HepG2 (cell line): Measurements from ENCODE around the gene PANK4. TPM values are rescaled to one million over a fixed set of nuclear protein-coding genes. Genes with fewer than 3 reads are reported as not detected.

Experiments
- ATAC-seq: fragments of 200-7000 bp; cut with Tn5 transposase; 3 replicates; pipeline ENCODE4 v1.9.1; 2020; ENCODE audit warnings: mild to moderate bottlenecking, moderate library complexity
- BruUV-seq: library from RNA; stranded (reverse); fragments of 400-500 nt; replicated peaks from 2 replicates; lab custom pipeline; 2021; lab: Mats Ljungman, UMichigan
- CTCF ChIA-PET: fragments of 300-600 bp; formaldehyde crosslinking; extraction: SDS; loops from one replicate; lab custom pipeline; 2021; ENCODE audit warnings: low total read pairs, inconsistent platforms, low intra/inter-chr PET ratio; lab: Yijun Ruan, JAX
- POLR2A ChIA-PET: fragments of 350-600 bp; sonication (Branson Sonifier 250); formaldehyde crosslinking; loops from one replicate; lab custom pipeline; 2020; ENCODE audit warnings: antibody characterized with exemption, inconsistent platforms; lab: Yijun Ruan, JAX
- DNase-seq: peaks from one replicate; pipeline ENCODE4 v3.0.0-alpha.2; 2015; ENCODE audit warnings: low spot score
- FAIRE-seq: peaks from 3 replicates; lab custom pipeline; 2011; peaks lifted over from hg19 to GRCh38; lab: Jason Lieb, UNC
- H2AFZ ChIP-seq: one replicate; pipeline ENCODE4 v1.6.1; 2011; ENCODE audit warnings: low read length, inconsistent platforms
- H3K27ac ChIP-seq: fragments of 300-600 bp; 3 replicates; pipeline ENCODE4 v1.8.0; 2011; ENCODE audit warnings: mixed run types, mild to moderate bottlenecking, mixed read lengths, low read length, inconsistent platforms; ENCODE audit not compliant: insufficient read depth; ENCODE audit errors: extremely low read length
- H3K27me3 ChIP-seq, 2 experiments: fragments of 200-600 bp in 1 of 2; 2 replicates in 1 of 2; 3 replicates in 1 of 2; pipeline versions ENCODE4 v1.6.0 to v1.8.0; 2011; ENCODE audit warnings: low read length in 2 of 2, mild to moderate bottlenecking in 2 of 2, moderate library complexity in 2 of 2, inconsistent platforms in 1 of 2; ENCODE audit not compliant: insufficient read depth in 2 of 2, control insufficient read depth in 1 of 2
- H3K36me3 ChIP-seq, 2 experiments: fragments of 200-600 bp in 1 of 2; replicated peaks in 1 of 2; 2 replicates in 1 of 2; 3 replicates in 1 of 2; pipeline versions ENCODE4 v1.5.1 to v1.8.0; 2011; ENCODE audit warnings: low read length in 2 of 2, inconsistent platforms in 1 of 2; ENCODE audit not compliant: insufficient read depth in 2 of 2, control insufficient read depth in 1 of 2
- H3K4me1 ChIP-seq: 2 replicates; pipeline ENCODE4 v1.5.1; 2012; ENCODE audit warnings: low read length, inconsistent platforms; ENCODE audit not compliant: insufficient read depth
- H3K4me2 ChIP-seq: 2 replicates; pipeline ENCODE4 v1.6.0; 2011; ENCODE audit warnings: low read depth, low read length, inconsistent platforms
- H3K4me3 ChIP-seq, 3 experiments: fragments of 200-600 bp in 1 of 3; sonication (generic), shearing (Covaris generic) in 1 of 3; replicated peaks in 1 of 3; 2 replicates each; pipeline ENCODE4 v1.5.1; 2011 to 2016; ENCODE audit warnings: low read length in 3 of 3, inconsistent platforms in 2 of 3, low read depth in 2 of 3, mild to moderate bottlenecking in 2 of 3, control low read depth in 1 of 3, mixed read lengths in 1 of 3; ENCODE audit not compliant: insufficient read depth in 1 of 3
- H3K79me2 ChIP-seq: one replicate; pipeline ENCODE4 v1.6.1; 2011; ENCODE audit warnings: low read length, inconsistent platforms; ENCODE audit not compliant: insufficient read depth
- H3K9ac ChIP-seq: 2 replicates; pipeline ENCODE4 v1.6.0; 2011; ENCODE audit warnings: mild to moderate bottlenecking, low read depth, low read length, inconsistent platforms; ENCODE audit not compliant: insufficient read depth
- H3K9me3 ChIP-seq: 2 replicates; pipeline ENCODE4 v1.5.1; 2012; ENCODE audit warnings: mild to moderate bottlenecking, low read length
- H4K20me1 ChIP-seq: 2 replicates; pipeline ENCODE4 v1.6.0; 2011; ENCODE audit warnings: inconsistent platforms, mild to moderate bottlenecking, low read length, moderate library complexity; ENCODE audit not compliant: insufficient read depth
- HOXA7 ChIP-seq: sonication (generic); formaldehyde crosslinking; IDR thresholded peaks from 2 replicates; pipeline ENCODE4 v1.8.1; 2022; ENCODE audit warnings: mild to moderate bottlenecking, missing genetic modification reagents, moderate library complexity
- IKZF4 ChIP-seq: sonication (generic); formaldehyde crosslinking; IDR thresholded peaks from 2 replicates; pipeline ENCODE4 v1.5.1; 2020; ENCODE audit warnings: borderline replicate concordance, mild to moderate bottlenecking, low read depth, missing genetic modification reagents; ENCODE audit errors: not compliant biosample characterization
- MAFF ChIP-seq: IDR thresholded peaks from 2 replicates; pipeline ENCODE4 v1.6.1; 2011; ENCODE audit warnings: low read depth, low read length, improper control_type of control experiment
- MED1 ChIP-seq: sonication (generic); formaldehyde crosslinking; IDR thresholded peaks from 2 replicates; pipeline ENCODE4 v1.4.0; 2020; ENCODE audit warnings: missing genetic modification reagents
- NONO ChIP-seq, 2 experiments: fragments of 450-650 bp in 1 of 2; sonication (generic) in 1 of 2; formaldehyde crosslinking in 1 of 2; IDR thresholded peaks in 1 of 2; conservative IDR thresholded peaks in 1 of 2; 2 replicates each; pipeline versions ENCODE4 v1.6.1 to v1.8.0; 2017 to 2022; ENCODE audit warnings: mild to moderate bottlenecking in 1 of 2, missing genetic modification reagents in 1 of 2, moderate library complexity in 1 of 2
- REL ChIP-seq: sonication (generic); formaldehyde crosslinking; conservative IDR thresholded peaks from 2 replicates; pipeline ENCODE4 v1.8.0; 2022; ENCODE audit warnings: mild to moderate bottlenecking, missing genetic modification reagents, moderate library complexity
- SALL1 ChIP-seq: sonication (generic); formaldehyde crosslinking; IDR thresholded peaks from 2 replicates; pipeline ENCODE4 v1.8.0; 2022; ENCODE audit warnings: mild to moderate bottlenecking, missing genetic modification reagents
- SMARCC2 ChIP-seq: fragments of 450-650 bp; IDR thresholded peaks from 2 replicates; pipeline ENCODE4 v1.6.1; 2017; ENCODE audit warnings: antibody characterized with exemption, mild to moderate bottlenecking
- TOPORS ChIP-seq: sonication (generic); formaldehyde crosslinking; IDR thresholded peaks from 2 replicates; pipeline ENCODE4 v1.8.0; 2023; ENCODE audit warnings: mild to moderate bottlenecking, missing genetic modification reagents
- ZNF225 ChIP-seq: sonication (generic); formaldehyde crosslinking; IDR thresholded peaks from 2 replicates; pipeline ENCODE4 v1.4.0; 2020; ENCODE audit warnings: mild to moderate bottlenecking, missing genetic modification reagents
- ZNF550 ChIP-seq: sonication (generic); formaldehyde crosslinking; IDR thresholded peaks from 2 replicates; pipeline ENCODE4 v1.4.0; 2020; ENCODE audit warnings: mild to moderate bottlenecking, missing genetic modification reagents, borderline replicate concordance
- WGBS: methylation state at CpG from one replicate; pipeline ENCODE4 v1.1.6; 2017; ENCODE audit warnings: low lambda C conversion rate; 5-methylcytosine and 5-hydroxymethylcytosine counted together
- in situ Hi-C: cut with HindIII; loops from 2 replicates; pipeline ENCODE4 v1.10.0; 2017; ENCODE audit warnings: low pct_unique_long_range_greater_than_20kb; ENCODE audit not compliant: extremely low pct_ligation_motif_present
- intact Hi-C: fragments of 100-400 bp; cut with micrococcal nuclease; formaldehyde crosslinking; loops from one replicate; pipeline ENCODE4 v1.10.0; 2022; ENCODE audit not compliant: unreplicated experiment
- polyA plus RNA-seq, 8 experiments: library from polyadenylated mRNA; depleted of rRNA in 3 of 8; stranded (reverse) in 7 of 8; unstranded in 1 of 8; fragments of >200 nt; fragmentation: Illumina TruSeq in 4 of 8; extraction: Trizol in 4 of 8; gene quantifications; 2 replicates each; pipeline versions ENCODE4 v1.2.1 to v1.2.3, GENCODE V29; 2011 to 2016; ENCODE audit warnings: low read depth in 4 of 8, missing spikeins in 1 of 8, mixed read lengths in 1 of 8; ENCODE audit not compliant: insufficient read depth in 1 of 8
- total RNA-seq, 5 experiments: library from RNA; depleted of rRNA; stranded (reverse); fragments of >200 nt; fragmentation: Illumina TruSeq; extraction: Trizol; gene quantifications; 2 replicates each; pipeline ENCODE4 v1.2.3, GENCODE V29; 2016; ENCODE audit warnings: low read depth in 1 of 5
- TF ChIP-seq, protein P1 (sequence below): sonication (generic); formaldehyde crosslinking; IDR thresholded peaks from 2 replicates; pipeline ENCODE4 v1.8.0; 2022; ENCODE audit warnings: missing genetic modification reagents, low read depth, mild to moderate bottlenecking, borderline replicate concordance
- TF ChIP-seq, protein P2 (sequence below): sonication (generic); formaldehyde crosslinking; IDR thresholded peaks from 2 replicates; pipeline ENCODE4 v1.4.0; 2020; ENCODE audit warnings: missing genetic modification reagents
- TF ChIP-seq, protein P3 (sequence below): sonication (generic); formaldehyde crosslinking; IDR thresholded peaks from 2 replicates; pipeline ENCODE4 v1.8.1; 2023; ENCODE audit warnings: missing genetic modification reagents, inconsistent platforms, borderline replicate concordance

Gene PANK4
- total and polyA plus RNA-seq, 2 of the 13 experiments (the other 11 are each of a cell fraction or from before 2014, with no cell fraction given): 17.4 to 19.3 TPM

DNA sequence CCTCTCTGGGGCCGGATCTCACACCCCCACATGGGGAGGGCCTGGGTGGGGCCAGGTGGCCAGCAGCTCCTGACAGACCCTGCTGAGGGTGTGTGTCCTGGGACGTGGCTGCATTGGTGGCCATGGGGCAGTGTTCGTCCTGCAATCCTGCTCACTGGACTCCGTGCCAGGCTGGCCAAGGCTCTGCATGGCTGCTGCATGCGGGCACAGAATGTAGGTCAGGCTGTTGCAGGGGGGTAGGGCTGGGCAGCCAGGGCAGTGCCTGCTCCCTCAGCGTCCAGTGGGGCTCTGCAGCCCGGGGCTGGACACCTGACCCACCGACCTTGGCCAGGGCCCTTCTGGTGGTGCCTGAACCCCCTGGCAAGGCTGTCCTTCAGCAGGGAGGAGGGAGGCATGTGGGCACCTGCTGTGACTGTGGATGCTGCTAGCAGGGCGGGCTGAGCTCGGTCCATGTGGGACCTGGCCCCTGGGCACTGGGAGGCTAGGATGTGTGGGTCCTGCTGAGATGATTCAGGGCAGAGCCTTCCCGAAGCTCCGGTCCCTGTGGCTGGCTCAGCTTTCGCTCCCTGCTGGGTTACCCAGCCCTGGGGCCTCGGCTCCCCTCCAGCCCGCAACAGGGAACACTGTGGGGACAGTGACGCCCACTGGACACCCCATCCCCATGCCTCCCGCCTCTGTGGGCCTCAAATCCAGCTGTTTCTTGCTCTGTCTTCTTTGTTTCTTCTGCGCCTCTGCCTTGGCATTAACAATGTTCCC lies 65.2 kb downstream of the PANK4 start:
- no peak for FAIRE-seq
- ChIA-PET POLR2A (no interaction called here), CTCF (no interaction called here)
- H3K79me2 ChIP-seq: no peaks in the 10 kb centered on the region
- TF ChIP-seq, protein P1, sequence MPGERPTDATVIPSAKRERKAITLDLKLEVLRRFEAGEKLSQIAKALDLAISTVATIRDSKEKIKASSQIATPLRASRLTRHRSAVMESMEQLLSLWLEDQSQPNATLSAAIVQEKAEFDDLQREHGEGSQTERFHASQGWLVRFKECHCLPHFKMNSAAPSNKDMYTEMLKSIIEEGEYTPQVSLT: no peak
- no peak for TF ChIP-seq ZNF550 (CRISPR knock-in tag)
- TF ChIP-seq NONO (IDR thresholded peaks at IDR 0.05): no peak
- no peak for TF ChIP-seq NONO (CRISPR knock-in tag; conservative IDR thresholded peaks at IDR 0.05)
- no peak for TF ChIP-seq ZNF225 (CRISPR knock-in tag)
- TF ChIP-seq REL: no peak
- TF ChIP-seq, protein P2, sequence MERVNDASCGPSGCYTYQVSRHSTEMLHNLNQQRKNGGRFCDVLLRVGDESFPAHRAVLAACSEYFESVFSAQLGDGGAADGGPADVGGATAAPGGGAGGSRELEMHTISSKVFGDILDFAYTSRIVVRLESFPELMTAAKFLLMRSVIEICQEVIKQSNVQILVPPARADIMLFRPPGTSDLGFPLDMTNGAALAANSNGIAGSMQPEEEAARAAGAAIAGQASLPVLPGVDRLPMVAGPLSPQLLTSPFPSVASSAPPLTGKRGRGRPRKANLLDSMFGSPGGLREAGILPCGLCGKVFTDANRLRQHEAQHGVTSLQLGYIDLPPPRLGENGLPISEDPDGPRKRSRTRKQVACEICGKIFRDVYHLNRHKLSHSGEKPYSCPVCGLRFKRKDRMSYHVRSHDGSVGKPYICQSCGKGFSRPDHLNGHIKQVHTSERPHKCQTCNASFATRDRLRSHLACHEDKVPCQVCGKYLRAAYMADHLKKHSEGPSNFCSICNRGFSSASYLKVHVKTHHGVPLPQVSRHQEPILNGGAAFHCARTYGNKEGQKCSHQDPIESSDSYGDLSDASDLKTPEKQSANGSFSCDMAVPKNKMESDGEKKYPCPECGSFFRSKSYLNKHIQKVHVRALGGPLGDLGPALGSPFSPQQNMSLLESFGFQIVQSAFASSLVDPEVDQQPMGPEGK (CRISPR knock-in tag): no peak
- no peak for TF ChIP-seq TOPORS (CRISPR knock-in tag)
- no peak for TF ChIP-seq SALL1 (CRISPR knock-in tag)
- no peak for TF ChIP-seq MED1 (CRISPR knock-in tag)
- TF ChIP-seq HOXA7 (CRISPR knock-in tag): no peak
- TF ChIP-seq IKZF4 (CRISPR knock-in tag): no peak
- TF ChIP-seq, protein P3, sequence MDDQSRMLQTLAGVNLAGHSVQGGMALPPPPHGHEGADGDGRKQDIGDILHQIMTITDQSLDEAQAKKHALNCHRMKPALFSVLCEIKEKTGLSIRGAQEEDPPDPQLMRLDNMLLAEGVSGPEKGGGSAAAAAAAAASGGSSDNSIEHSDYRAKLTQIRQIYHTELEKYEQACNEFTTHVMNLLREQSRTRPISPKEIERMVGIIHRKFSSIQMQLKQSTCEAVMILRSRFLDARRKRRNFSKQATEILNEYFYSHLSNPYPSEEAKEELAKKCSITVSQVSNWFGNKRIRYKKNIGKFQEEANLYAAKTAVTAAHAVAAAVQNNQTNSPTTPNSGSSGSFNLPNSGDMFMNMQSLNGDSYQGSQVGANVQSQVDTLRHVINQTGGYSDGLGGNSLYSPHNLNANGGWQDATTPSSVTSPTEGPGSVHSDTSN: no peak
- TF ChIP-seq SMARCC2: no peak
- no peak for TF ChIP-seq MAFF
- no peak overlapping the region for H2AFZ ChIP-seq
- H3K27me3 ChIP-seq: peaks cover 27 to 93% of the 10 kb centered on the region in 2 experiments; a peak in 4 of 5 replicates
- H3K9ac ChIP-seq: no peak overlapping the region
- DNase-seq: no peak
- H3K4me3 ChIP-seq: no peak overlapping the region
- WGBS: 2% methylated on average over 6 of the region's 18 CpGs
- no peaks in the 10 kb centered on the region for H3K4me1 ChIP-seq
- peaks cover 4% of the 10 kb centered on the region; the same call in 1 of the 2 replicates for H4K20me1 ChIP-seq
- no peaks in the 10 kb centered on the region for H3K9me3 ChIP-seq
- no peak for ATAC-seq
- BruUV-seq: no TSS peak
- no peak overlapping the region for H3K27ac ChIP-seq
- in situ Hi-C loops: no loop called here
- no peak overlapping the region for H3K4me2 ChIP-seq
- H3K36me3 ChIP-seq: no peaks in the 10 kb centered on the region
- intact Hi-C loops: no loop called here
